Measurements from ENCODE around the gene TIMM10.
A peak's percentile ranks its signal among the peaks of the same experiment; 100 is the strongest.

The TIMM10 gene, protein sequence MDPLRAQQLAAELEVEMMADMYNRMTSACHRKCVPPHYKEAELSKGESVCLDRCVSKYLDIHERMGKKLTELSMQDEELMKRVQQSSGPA

DNA sequence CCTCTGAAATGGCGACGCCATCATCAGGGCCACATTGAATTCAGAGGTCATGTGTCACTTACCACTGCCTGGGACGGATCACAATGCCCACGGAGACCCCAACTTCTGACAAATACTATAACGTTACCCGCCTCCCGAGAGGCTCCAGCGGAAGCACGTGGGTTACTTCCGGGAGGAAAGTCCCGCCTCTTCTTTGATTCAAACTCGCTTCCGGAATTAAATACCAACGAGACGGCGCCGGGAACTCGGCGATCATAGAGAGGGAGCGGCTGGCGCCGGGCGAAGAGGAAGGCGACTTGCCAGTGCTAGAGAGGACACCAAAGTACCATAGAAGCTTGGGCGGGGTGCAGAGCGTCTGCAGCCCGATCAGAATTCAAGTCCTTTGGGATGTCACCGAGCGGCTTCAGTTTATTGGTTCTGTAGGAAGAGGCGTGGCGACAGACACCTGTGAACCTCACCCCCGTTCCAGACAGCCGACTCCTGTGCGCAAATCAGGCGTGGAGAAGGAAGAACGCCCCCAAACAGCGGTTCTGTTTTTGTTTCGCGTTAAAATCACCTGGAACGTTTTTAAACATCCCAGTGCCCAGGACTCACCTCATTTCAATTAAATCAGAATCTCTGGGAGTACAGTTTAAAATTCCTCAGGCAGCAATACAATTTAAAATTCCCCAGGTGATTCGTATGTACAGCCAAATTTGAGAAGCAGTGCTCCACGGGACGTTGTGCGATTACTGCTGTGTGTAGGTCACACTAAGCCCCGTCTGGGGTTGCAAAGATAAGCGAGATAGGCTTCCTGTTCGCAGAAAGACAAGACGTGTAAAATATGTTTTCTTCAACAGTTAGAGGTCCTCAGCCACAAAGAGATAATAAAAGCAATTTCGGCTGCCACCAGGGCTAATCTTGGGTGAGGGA, at the start of gene TIMM10:
TSS of gene TIMM10 (minus strand) at position 159 of the 912 bp plus-strand sequence. CDS start 565 bp downstream, outside the sequence.
- peak; percentile 100 for DNase-seq

DNA sequence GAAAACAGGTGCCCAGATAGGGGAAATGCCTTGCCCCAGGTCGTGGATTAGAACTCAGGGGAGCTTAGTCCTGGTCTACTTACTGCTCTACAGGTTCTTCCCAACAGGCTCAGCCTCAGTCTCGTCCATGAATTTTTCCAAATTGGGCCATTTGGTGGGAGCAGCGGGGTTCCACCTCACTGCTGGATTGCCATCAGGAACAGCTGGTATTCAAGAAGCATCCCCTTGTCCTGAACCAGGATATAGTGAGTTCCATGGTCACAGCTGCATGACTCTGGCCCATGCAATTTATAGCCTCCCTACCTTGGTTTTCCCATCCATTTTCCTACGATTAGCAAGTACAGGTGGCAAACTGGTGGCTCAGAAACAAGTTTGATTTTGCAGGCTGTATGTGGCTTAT, 43.5 kb upstream of the TIMM10 start:
- no peak for DNase-seq

DNA sequence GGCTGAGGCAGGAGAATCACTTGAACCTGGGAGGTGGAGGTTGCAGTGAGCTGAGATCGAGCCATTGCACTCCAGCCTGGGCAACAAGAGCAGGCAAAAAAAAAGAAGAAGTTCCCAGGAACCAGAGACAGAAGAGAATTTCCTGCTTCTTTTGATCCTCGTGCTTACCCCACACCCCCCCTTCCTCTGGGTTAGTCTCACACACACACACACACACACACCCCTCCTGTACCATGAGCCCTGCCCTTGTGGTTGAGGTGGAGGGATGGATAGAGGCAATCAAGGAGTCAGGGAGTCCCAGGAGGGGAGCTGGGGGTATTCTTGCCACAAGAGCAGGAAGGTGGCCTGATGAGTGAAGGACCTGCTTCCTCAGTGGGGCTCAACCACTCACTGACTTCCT, 41.1 kb upstream of the TIMM10 start:
- no peak for DNase-seq

DNA sequence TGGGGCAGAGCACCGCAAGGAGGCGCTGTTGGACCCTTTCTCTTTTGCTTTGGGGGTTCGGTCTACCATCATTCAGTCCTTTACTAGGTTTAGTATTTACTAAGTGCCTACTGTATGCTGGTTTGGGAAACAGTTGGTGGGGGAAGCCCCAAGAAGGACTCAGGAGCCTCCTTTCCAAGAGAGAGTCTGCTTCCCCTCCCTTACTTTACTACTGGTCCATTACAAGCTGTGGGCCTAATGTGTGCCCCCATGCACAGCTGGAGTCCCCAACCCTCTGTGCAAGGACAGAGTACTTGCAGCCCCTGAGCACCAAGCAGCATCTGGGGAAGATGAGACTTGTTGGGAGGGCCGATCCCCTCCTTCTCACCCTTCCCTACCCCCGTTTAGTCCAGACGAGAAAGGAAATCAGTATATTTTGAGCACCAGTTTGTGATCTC, 37.8 kb upstream of the TIMM10 start:
- no peak for DNase-seq

DNA sequence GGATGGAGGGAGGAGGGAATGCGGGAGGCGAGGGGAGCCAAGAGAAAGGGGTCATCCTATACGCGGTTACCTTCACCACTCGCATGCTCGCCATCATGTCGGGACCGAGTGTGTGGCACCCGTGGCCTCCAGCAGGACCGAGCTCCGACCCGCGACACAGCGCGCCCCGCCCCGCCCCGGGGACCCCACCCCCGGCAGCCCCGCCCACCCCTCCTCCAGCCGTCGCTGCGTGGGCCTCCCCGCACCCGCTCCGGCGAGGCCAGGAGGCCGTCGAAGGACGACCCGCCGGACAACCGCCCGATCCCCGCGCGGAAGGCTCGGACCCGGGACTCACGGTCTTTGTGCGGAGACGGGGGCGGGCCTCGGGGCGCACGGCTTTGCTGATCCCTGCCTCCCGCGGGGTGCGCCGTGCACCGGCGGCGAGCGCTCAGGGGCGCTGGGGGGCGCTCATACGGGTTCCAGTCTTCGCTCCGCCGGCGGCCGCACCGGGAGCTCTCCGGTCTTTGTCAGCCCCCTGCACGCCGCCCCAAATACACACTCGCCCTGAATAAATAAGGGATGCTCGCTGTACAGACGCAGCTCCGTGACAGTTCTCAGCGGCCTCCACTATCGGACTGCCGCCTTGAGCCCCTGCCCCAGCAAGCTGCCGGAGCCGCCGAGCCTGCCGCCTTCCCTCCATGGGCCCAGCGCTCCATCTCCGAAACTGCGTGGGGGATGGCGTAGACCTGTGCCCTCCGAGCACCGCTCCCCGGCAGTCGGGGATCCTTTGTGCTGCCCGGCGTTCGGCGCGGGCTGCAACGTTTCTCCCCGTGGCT, 37.2 kb upstream of the TIMM10 start, which contains the start of gene UBE2L6:
TSS of gene UBE2L6 (minus strand) at position 158 of the 815 bp plus-strand sequence. CDS start at position 97, 61 bp downstream.
- peak; percentile 81 for DNase-seq

DNA sequence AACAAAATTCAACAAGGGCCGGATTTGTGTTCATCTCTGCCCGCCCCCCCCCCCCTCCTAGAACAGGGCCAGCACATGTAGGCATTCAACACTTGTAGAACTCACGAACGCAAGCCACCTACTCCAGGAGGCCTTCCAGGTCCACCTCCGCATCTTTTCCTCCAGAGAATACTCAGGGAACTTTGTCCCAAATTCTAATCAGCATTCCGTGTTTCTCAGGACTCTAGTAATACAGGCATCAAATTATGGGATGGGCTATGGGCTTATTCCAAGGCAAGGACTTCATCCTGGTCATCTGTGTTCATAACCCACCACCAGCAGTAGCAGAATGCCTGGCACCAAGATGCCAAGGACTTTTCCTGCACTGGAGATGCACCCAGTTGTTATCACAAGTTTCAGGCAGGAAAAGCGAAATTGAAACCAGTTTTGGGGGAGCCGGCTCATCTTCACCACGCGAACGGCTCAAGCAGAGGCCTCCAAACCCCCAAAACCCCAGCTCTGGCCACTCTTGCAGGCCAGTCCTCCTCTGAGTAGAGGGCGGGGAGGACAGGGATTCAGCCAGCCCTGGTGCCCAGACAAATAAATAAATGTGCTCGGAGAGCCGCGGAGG, 36.5 kb upstream of the TIMM10 start:
- DNase-seq: no peak

DNA sequence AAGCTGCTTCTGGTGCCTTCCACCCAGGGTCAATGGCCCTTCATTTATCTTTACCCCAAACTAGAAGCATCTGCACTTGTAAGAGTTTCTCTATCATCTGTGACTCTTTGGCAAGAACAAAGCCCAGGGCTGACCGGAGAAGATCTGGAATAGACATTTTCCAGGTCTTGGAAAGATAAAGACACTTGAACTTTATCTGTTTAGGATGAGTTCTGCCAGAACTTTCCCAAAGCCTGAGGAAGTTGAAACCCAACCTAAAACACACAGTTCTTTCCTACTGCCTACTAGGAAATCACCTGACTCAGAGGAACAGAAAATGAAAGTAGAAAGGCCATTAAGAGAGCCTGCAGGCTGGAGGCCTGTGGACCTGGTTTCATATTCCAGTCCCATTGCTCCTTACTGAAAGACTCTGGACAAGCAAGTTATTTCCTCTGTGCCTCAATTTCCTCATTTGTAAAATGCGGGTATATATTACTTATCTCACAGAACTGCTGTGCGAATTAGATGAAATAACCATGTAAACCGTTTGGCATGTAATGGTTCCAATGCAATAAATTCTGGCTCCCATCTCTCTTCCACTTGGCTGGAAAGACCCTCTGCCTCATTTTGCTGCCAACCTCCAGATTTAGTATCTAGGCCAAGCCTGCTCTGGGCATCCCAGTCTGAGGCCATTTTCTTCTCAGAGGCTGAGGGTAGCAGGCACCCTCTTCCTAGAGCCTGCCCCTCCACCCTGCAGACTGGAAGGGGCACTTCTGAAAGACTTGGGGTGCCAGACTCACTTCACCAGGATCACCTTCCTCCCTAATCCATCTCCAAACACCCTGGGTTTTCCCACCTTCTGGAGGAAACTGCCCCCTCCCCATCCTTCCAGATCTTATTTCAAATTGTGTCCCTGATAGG, 35.7 kb upstream of the TIMM10 start:
- DNase-seq: no peak

DNA sequence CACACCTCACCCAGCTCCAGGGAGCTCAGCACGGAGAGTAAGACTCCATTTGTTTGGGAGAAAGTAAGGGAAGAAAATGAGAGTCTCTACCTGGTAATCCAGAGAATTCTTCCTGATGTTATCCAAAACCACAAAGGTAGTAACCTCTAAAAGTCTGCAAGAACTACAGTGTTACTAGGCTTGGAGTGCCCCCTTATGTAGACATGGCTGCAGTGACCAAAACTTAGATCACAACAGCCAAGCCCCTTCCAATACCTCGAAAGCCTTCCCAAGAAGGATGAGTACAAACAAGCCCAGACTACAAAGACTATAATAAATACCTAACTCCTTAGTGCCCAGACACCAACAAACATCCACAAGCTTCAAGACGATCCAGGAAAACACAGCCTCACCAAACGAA, 32.0 kb upstream of the TIMM10 start:
- no peak for DNase-seq

DNA sequence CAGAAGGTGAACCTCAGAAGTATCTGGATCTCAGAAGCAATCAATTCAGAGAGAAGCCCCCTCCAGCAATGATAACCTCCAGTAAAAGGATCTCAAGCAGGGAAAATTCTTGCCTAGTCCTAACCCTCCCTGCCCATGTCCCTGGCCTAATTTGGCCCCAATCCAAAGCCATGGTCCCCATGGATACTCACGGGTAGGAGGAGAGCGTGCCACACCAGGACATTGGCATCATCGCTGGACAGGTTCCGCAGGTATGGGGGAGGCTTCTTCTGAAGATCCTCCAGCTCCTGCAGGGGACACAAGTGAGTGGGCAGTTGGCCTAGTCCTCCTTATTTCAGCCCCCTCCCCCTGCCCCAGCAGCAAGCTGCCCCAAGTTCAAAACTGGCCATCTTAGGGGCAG, 29.6 kb upstream of the TIMM10 start:
- no peak for DNase-seq

DNA sequence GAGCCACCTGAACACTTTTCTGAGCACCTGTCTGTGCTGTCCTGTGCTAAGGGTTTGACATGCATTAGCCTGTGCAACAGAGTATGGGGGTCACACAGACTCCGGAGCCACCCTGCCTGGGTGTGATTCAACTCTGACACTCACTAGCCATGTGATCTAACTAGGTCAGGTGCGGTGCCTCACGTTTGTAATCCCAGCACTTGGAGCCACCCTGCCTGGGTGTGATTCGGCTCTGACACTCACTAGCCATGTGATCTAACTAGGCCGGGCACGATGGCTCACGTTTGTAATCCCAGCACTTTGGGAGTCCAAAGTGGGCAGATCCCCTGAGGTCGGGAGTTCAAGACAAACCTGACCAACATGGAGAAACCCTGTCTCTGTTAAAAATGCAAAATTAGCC, 25.5 kb upstream of the TIMM10 start:
- DNase-seq: no peak

DNA sequence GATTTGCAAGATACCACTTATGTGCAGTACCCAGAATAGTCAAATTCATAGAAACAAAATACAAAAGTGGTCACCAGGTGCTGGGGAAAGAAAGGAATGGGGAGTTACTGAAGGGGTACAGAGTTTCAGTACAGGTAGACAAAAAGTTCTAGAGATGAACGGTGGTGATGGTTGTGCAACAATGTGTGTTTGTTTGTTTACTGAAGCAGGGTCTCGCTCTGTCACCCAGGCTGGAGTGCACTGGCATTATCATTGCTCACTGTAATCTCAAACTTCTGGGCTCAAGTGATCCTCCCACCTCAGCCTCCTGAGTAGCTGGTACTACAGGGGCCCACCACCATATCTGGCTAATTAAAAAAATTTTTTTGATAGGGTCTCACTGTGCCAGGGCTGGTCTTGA, 24.8 kb upstream of the TIMM10 start:
- no peak for DNase-seq

DNA sequence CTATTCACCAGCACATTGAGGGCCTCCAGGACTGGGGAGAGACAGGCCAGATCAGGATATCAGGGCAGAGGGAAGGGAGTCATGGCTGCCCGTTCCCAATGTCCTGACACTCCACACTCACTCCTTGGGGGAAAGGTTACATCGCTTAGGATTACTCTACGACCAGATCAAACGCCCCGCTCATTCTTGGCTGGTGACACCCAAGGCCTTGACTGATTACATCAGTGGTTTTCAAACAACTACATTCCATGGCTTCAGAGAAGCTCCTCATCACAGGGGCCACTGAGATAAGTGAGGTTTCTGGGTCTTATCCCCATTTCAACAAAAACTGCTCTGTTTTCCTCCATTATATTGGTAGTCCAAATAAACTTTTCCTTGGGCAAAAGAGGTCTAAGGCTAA, 21.9 kb upstream of the TIMM10 start:
- no peak for DNase-seq

DNA sequence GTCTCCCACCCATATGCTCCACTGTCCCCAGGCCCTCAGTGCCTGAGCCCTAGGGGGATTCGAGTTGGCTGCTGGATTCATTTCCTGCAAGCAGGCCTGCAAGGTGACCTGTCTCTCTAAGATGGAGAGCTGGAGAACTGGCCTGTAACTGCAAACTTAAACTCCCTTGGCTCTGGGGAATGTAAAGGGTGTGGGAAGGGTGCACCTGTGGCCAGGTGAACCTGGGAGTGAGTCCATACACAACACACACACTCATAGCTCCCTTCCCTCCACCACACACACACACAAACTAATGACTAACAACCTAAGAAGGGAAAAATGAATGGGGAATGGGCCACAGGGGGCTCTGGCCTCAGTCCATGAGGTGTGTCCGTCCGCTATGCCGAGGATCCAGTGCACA, 21.4 kb upstream of the TIMM10 start:
- no peak for DNase-seq

DNA sequence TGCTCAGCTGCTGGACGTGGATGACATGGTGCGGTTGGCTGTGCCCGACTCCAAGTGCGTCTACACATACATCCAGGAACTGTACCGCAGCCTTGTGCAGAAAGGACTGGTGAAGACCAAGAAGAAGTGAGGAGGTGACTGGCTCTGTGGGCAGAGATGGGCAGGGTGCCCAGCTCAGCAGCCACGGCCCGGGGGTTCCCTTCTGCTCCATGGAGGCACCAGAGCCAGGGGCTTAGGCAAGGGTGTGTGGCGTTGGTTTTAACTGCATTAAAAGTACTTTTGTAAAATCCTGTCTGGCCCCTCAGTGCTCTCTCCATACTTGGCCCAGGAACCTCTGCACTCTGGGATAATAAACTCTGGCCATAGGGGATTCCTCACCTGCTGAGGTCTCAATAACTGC, 19.4 kb upstream of the TIMM10 start:
- DNase-seq: no peak

DNA sequence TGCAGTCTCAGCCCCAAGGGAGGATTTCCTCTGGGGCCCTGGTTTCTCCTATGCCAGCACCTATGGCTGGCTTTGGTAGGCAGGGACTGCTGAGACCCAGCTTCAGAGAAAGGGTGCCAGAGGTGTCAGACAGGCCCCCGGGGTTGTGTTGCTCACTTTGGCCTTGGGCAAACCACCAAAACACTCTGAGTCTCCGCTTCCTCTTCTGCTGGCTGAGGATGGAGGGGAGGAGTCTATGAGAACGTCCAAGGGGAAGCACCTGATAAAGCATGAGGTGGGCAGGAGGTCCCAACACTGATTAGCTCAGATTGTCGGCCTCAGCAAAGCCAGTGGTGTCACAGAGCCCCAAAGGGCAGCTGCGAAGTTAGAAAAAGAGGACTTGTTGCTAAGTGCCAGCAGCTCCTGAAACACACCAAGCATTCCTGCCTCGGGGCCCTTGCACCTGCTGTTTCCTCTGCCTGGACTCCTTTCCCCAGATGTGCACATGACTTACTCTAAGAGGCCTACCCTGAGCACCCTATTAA, 17.4 kb upstream of the TIMM10 start:
- DNase-seq: no peak

DNA sequence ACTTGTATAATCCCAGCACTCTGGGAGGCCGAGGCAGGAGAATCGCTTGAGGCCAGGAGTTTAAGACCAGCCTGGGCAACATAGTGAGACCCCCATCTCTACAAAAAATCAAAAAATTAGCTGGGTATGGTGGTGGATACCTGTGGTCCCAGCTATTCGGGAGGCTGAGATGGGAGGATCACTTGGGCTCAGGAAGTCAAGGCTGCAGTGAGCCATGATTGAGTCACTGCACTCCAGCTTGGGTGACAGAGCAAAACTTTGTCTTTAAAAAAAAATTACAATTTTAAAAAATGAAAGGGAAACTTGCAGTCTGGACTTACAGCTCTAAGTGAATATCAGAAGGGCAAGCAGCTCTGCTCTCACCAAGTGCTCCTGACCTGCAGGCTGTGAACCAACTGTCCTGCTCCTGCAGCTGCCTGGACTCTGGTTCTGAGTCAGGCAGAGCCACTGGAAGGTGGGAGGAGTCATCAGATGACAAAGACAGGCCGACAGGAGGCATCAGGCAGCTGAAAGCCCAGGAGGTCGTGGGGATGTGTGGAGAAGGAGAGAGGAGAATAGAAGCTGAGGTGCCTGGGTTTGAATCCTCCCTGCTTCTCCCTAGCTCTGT, 16.4 kb upstream of the TIMM10 start:
- DNase-seq: no peak

DNA sequence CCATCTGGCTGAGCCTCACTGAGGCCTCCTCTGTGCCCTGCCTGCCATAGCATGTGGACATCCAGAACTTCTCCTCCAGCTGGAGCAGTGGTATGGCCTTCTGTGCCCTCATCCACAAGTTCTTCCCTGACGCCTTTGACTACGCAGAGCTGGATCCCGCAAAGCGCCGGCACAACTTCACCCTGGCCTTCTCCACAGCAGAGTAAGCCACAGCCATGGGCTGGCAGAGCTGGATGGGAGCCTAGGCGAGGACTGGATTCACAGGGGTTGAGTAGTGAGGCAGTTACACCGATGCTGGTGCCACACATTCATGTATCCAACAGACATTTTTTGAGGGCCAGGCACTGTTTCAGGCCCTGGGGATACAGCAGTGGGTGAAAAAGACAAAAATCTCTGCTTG, 15.9 kb upstream of the TIMM10 start:
- DNase-seq: no peak

DNA sequence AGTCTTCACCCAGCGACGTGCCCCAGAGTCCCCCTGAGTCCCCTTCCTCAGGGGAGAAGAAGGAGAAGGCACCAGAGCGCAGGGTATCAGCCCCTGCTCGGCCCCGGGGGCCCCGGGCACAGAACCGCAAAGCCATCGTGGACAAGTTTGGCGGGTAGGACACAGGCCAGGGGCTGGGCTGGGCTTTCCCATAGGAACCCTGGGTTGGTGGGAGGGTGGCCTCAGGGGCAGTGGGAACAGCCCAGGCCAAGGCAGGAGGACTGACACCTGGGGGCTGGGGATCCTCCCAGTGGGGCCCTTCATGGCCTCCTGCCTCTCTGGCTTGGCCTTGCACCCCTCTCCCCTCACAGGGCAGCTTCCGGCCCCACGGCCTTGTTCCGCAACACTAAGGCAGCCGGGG, 15.3 kb upstream of the TIMM10 start:
- no peak for DNase-seq

DNA sequence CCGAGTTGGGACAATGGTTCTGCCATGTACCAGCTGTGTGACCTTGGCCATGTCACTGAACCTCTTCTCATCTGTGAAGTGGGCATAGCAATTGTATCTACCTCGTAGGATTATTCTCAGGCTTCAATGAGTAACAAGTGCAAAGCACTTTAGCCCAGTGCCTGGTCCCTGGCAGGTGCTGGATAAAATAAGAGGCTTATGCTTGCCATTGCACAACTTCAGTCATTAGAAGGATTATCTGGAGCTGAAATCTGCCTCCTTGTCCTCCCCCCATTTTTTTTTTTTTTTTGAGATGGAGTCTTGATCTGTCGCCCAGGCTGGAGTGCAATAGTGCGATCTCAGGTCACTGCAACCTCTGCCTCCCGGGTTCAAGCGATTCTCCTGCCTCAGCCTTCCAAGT, 14.0 kb upstream of the TIMM10 start:
- no peak for DNase-seq

DNA sequence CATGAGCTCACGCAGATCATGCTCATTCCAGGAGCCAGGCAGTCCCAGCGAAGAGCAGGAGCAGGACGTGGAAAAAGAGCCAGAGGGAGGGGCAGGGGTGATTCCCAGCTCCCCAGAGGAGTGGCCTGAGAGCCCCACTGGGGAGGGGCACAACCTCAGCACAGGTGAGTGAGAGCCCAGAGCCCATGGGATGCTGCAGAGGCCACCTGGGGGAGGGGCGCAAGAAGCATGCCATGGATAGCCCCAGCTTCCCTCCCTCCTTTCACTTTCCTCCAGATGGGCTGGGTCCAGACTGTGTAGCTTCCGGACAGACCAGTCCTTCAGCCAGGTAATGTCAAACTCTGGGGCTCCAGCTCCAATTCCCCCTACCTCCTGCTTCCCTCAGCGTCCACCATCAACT, 13.0 kb upstream of the TIMM10 start:
- DNase-seq: no peak

DNA sequence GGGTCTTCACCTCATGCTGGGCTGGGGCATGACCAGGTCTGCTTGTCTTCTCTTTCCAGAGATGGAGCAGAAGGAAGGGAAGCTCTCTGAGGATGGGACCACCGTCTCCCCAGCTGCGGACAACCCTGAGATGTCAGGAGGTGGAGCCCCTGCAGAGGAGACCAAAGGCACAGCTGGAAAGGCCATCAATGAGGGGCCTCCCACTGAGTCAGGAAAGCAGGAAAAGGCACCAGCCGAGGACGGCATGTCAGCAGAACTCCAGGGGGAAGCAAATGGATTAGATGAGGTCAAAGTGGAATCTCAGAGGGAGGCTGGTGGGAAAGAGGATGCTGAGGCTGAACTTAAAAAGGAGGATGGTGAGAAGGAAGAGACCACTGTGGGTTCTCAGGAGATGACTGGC, 12.0 kb upstream of the TIMM10 start:
- DNase-seq: no peak
